Caco-2 (cell line): ENCODE measurements around the gene RPL10. TPM values are rescaled to one million over a fixed set of nuclear protein-coding genes. Genes with fewer than 3 reads are reported as not detected.
A peak's percentile ranks its signal among the peaks of the same experiment; 100 is the strongest.

Experiments used
- BruUV-seq: library from RNA; stranded (reverse); fragments of 400-500 nt; replicated peaks from 2 replicates; lab custom pipeline; 2021; lab: Mats Ljungman, UMichigan
- CTCF ChIA-PET: fragments of 300-600 bp; sonication (Branson Sonifier 250); formaldehyde crosslinking; loops from one replicate; lab custom pipeline; 2022; ENCODE audit warnings: antibody characterized with exemption; lab: Charles Lee
- POLR2A ChIA-PET: fragments of 300-600 bp; sonication (Branson Sonifier 250); formaldehyde crosslinking; loops from one replicate; lab custom pipeline; 2022; ENCODE audit warnings: antibody characterized with exemption; lab: Charles Lee
- DNase-seq, 2 experiments: peaks; one replicate each; pipeline versions ENCODE4 v3.0.0 to v3.0.0-alpha.2; 2020 to 2022
- H3K27me3 ChIP-seq: replicated peaks from 2 replicates; pipeline ENCODE4 v1.6.0; 2011; ENCODE audit warnings: low read length; ENCODE audit not compliant: control insufficient read depth, insufficient read depth
- H3K36me3 ChIP-seq: 2 replicates; pipeline ENCODE4 v1.5.1; 2011; ENCODE audit warnings: low read length; ENCODE audit not compliant: control insufficient read depth, insufficient read depth
- H3K4me1 ChIP-seq: fragments of 250-450 bp; sonication (Bioruptor Pico); 2 replicates; pipeline ENCODE4 v1.5.1; 2020; ENCODE audit warnings: mild to moderate bottlenecking
- H3K4me3 ChIP-seq: 2 replicates; pipeline ENCODE4 v1.5.1; 2011; ENCODE audit warnings: low read depth, mild to moderate bottlenecking, control low read depth, low read length
- H3K9me3 ChIP-seq: fragments of 250-450 bp; sonication (Bioruptor Pico); 2 replicates; pipeline ENCODE4 v1.5.1; 2020; ENCODE audit warnings: mild to moderate bottlenecking, moderate library complexity
- H3K27ac Mint-ChIP-seq: one replicate; pipeline ENCODE4 v1.8.0; 2022; ENCODE audit warnings: mixed read lengths; ENCODE audit not compliant: unreplicated experiment
- H3K27me3 Mint-ChIP-seq: one replicate; pipeline ENCODE4 v1.8.0; 2022; ENCODE audit warnings: mixed read lengths; ENCODE audit not compliant: insufficient read depth, unreplicated experiment
- H3K36me3 Mint-ChIP-seq: one replicate; pipeline ENCODE4 v1.8.0; 2022; ENCODE audit warnings: mild to moderate bottlenecking, mixed read lengths; ENCODE audit not compliant: insufficient read depth, unreplicated experiment
- H3K4me1 Mint-ChIP-seq: one replicate; pipeline ENCODE4 v1.8.0; 2022; ENCODE audit warnings: low read depth, mixed read lengths; ENCODE audit not compliant: unreplicated experiment
- H3K4me3 Mint-ChIP-seq: one replicate; pipeline ENCODE4 v1.8.0; 2022; ENCODE audit warnings: mild to moderate bottlenecking, moderate library complexity, mixed read lengths; ENCODE audit not compliant: unreplicated experiment
- H3K9me3 Mint-ChIP-seq: one replicate; pipeline ENCODE4 v1.8.0; 2022; ENCODE audit warnings: mixed read lengths; ENCODE audit not compliant: unreplicated experiment
- intact Hi-C: fragments of 100-400 bp; cut with micrococcal nuclease; formaldehyde crosslinking; loops from one replicate; pipeline ENCODE4 v1.10.0; 2022; ENCODE audit not compliant: unreplicated experiment
- total RNA-seq: library from RNA; stranded (reverse); gene quantifications from 2 replicates; pipeline ENCODE4 v1.2.3, GENCODE V29; 2022
- TF ChIP-seq, protein P1 (sequence below), 2 experiments: fragments of 200-600 bp in 1 of 2; IDR thresholded peaks; 1 replicate in 1 of 2; 2 replicates in 1 of 2; pipeline versions ENCODE4 v1.5.1 to v1.8.0; 2011 to 2022; ENCODE audit warnings: antibody characterized with exemption in 1 of 2, control low read depth in 1 of 2, inconsistent platforms in 1 of 2, low read depth in 1 of 2, low read length in 1 of 2, mild to moderate bottlenecking in 1 of 2, moderate library complexity in 1 of 2; ENCODE audit not compliant: insufficient read depth in 1 of 2, severe bottlenecking in 1 of 2, unreplicated experiment in 1 of 2

RPL10 gene
- total RNA-seq, 1 experiment from 2014 or later, result 2,081 TPM

DNA sequence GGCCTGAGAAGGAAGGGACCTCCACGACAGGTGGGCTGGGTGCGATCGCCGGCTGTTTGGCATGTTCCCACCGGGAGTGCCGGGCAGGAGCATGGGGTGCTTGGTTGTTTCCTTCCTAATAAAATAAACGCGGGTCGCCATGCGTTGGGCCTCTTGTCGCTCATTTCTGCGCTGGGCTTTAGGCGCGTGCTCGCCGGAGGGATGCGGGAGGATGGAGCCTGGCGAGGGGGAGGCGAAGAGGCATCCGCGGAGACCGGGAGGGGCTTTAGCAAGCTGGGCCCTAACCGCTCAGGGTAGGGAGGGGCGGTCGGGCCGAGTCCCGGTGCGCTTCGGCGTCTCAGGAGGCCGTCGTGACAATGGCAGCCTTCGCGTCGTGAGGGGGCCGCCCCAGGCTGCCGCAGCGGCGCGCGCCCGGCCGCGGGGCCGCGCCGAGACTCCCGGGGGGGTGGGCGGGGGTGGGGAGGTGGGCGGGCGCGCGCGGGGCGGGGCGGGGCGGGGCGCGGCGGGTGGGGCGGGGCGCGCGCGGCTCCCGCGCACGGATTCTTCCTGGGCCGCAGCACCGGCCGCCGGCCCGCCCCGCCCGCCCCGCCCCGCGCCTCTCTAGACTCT is 38.3 kb downstream of the RPL10 start:
- Histone ChIP-seq H3K9me3 (no peaks in the 10 kb centered on the region), H3K4me1 (no peaks in the 10 kb centered on the region), H3K4me3 (peak overlapping the region; percentile 72), H3K36me3 (no peaks in the 10 kb centered on the region), H3K27me3 (no peaks in the 10 kb centered on the region)
- peak overlapping the region; percentile 77 for H3K4me3 Mint-ChIP-seq
- BruUV-seq, result no TSS peak
- no peak for DNase-seq
- H3K27me3 Mint-ChIP-seq, result no peaks in the 10 kb centered on the region
- TF ChIP-seq, protein P1, sequence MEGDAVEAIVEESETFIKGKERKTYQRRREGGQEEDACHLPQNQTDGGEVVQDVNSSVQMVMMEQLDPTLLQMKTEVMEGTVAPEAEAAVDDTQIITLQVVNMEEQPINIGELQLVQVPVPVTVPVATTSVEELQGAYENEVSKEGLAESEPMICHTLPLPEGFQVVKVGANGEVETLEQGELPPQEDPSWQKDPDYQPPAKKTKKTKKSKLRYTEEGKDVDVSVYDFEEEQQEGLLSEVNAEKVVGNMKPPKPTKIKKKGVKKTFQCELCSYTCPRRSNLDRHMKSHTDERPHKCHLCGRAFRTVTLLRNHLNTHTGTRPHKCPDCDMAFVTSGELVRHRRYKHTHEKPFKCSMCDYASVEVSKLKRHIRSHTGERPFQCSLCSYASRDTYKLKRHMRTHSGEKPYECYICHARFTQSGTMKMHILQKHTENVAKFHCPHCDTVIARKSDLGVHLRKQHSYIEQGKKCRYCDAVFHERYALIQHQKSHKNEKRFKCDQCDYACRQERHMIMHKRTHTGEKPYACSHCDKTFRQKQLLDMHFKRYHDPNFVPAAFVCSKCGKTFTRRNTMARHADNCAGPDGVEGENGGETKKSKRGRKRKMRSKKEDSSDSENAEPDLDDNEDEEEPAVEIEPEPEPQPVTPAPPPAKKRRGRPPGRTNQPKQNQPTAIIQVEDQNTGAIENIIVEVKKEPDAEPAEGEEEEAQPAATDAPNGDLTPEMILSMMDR (IDR thresholded peaks at IDR 0.05; ENCODE audit: insufficient read depth in 1 of 2, low read depth in 1 of 2, low read length in 1 of 2, severe bottlenecking in 1 of 2, unreplicated experiment in 1 of 2), result no peak
- H3K9me3 Mint-ChIP-seq, result no peaks in the 10 kb centered on the region
- H3K27ac Mint-ChIP-seq, result no peak overlapping the region
- intact Hi-C loops, result no loop called here
- ChIA-PET POLR2A (no interaction called here), CTCF (no interaction called here)
- peaks cover 8% of the 10 kb centered on the region for H3K36me3 Mint-ChIP-seq
- H3K4me1 Mint-ChIP-seq, result no peaks in the 10 kb centered on the region

DNA sequence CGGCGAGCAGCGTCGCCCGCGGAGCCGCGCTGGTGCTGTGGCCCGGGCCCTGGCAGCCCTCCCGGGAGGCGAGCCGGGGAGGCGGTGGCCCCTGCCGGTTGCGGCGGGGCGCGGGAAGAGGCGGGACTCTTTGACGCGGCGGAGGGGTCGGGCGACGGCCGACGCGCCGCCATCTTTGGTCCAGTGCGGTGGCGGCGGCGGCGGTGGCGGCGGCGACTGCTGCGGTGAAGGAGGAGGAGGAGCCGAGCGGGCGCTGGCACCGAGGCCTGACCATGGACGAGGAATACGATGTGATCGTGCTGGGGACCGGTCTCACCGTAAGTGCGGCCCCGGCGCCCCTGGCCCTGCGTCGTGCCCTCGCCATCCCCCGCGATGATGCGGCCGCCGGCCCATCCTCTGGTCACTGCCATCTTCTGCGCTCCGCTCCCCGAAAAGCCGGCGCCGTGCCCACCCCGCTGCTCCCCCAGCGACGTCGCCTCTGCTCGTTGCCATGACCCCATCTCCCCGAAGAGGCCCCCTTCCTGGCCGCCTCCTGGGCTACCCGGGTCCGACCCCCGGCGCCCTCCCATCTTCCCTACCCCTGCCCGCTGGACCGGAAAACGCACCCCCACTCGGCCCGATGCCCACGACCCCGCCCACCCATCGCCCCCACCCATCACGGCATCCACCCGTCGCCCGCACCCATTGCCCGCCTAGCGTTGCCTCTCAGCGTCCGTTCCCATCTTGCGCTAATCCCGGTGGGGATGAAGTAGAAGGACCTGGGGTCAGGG is 39.0 kb downstream of the RPL10 start, which contains the start of gene GDI1:
GDI1 (plus strand) TSS at position 172 of the 770 bp plus-strand sequence; CDS start at position 273, 101 bp downstream.
- intact Hi-C loops, result no loop called here
- Histone ChIP-seq H3K36me3 (no peaks in the 10 kb centered on the region), H3K4me1 (no peaks in the 10 kb centered on the region), H3K4me3 (peak within 1 kb of the TSS; percentile 72), H3K9me3 (no peaks in the 10 kb centered on the region), H3K27me3 (no peaks in the 10 kb centered on the region)
- H3K27me3 Mint-ChIP-seq, result no peaks in the 10 kb centered on the region
- H3K36me3 Mint-ChIP-seq, result peaks cover 8% of the 10 kb centered on the region
- TF ChIP-seq, protein P1 (IDR thresholded peaks at IDR 0.05; ENCODE audit: insufficient read depth in 1 of 2, low read depth in 1 of 2, low read length in 1 of 2, severe bottlenecking in 1 of 2, unreplicated experiment in 1 of 2), result no peak
- peak within 1 kb of the TSS; percentile 77 for H3K4me3 Mint-ChIP-seq
- ChIA-PET CTCF (no interaction called here), POLR2A (no interaction called here)
- H3K4me1 Mint-ChIP-seq, result no peaks in the 10 kb centered on the region
- no peaks in the 10 kb centered on the region for H3K9me3 Mint-ChIP-seq
- peak within 1 kb of the TSS; percentile 39 for H3K27ac Mint-ChIP-seq
- DNase-seq, result peak; percentile 56 to 60
- BruUV-seq, result no TSS peak

DNA sequence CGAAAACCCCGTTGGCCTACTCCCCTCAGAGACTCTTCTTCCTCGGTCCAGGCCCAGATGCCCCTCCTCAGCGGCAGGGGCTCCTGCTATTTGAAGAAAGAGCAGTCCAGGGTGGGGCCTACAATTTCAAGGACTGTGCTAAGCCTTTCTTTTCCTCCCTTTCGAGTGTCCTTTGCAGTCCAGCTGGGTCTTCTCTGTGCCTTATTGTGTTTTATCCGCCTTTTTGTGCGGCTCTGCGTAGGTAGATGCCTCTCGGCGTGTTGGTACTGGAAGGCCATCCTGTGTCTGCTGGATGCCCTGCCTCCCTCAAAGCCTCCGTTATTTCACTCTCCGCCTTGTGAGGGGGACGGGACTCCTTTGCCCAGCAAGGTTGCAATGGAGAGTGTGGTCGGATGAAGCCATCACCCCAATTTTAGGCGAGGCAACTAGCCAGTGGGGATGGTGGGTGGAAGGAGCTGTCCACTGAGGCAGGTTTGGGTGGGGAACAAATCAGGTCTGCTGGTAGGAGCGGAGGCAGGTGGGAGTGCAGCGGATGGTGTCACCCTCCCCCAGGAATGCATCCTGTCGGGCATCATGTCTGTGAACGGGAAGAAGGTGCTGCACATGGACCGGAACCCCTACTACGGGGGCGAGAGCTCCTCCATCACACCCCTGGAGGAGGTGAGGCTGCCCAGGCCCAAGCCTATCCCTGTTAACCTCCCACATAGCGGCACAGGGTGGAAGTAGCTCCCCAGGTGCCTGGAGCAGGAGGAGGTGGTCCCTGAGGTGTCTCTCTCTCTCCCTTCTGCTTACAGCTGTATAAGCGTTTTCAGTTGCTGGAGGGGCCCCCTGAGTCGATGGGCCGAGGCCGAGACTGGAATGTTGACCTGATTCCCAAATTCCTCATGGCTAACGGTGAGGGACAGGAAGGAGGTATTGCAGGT is 40.1 kb downstream of the RPL10 start:
- no peaks in the 10 kb centered on the region for H3K27me3 Mint-ChIP-seq

More for the DNA sequence above, 40.1 kb downstream of the RPL10 start:
- H3K27ac Mint-ChIP-seq, result peak overlapping the region; percentile 39
- Histone ChIP-seq H3K9me3 (no peaks in the 10 kb centered on the region), H3K36me3 (no peaks in the 10 kb centered on the region), H3K27me3 (no peaks in the 10 kb centered on the region), H3K4me1 (no peaks in the 10 kb centered on the region), H3K4me3 (peak overlapping the region; percentile 72)
- CTCF ChIA-PET, result no interaction called here
- H3K36me3 Mint-ChIP-seq, result peaks cover 8% of the 10 kb centered on the region
- no peaks in the 10 kb centered on the region for H3K9me3 Mint-ChIP-seq
- H3K4me3 Mint-ChIP-seq, result peak overlapping the region; percentile 77
- intact Hi-C loops, result no loop called here
- TSS peak; percentile 2 for BruUV-seq
- TF ChIP-seq, protein P1 (IDR thresholded peaks at IDR 0.05; ENCODE audit: insufficient read depth in 1 of 2, low read depth in 1 of 2, low read length in 1 of 2, severe bottlenecking in 1 of 2, unreplicated experiment in 1 of 2), result no peak
- DNase-seq, result no peak
- POLR2A ChIA-PET, result no interaction called here
- no peaks in the 10 kb centered on the region for H3K4me1 Mint-ChIP-seq
